ELR (cell line): ENCODE data around the gene GOPC.

Experiments used
- DNase-seq: peaks from one replicate; pipeline ENCODE4 v3.0.0-alpha.2; 2015; ENCODE audit warnings: low read depth

Gene GOPC

GRCh38 chr6:117595099-117595923 lies 7.0 kb downstream of the GOPC start:
- no peak for DNase-seq

GRCh38 chr6:117592983-117593759 lies 9.1 kb downstream of the GOPC start:
- DNase-seq = no peak

GRCh38 chr6:117591405-117591804 lies 10.9 kb downstream of the GOPC start:
- peak; percentile 65 for DNase-seq

- DNase-seq = no peak
Observed at GRCh38 chr6:117590447-117590846, 11.9 kb downstream of the GOPC start.

- DNase-seq = no peak
Observed at GRCh38 chr6:117585647-117586046, 16.7 kb downstream of the GOPC start.

- no peak for DNase-seq
Observed at GRCh38 chr6:117574198-117574597, 28.1 kb downstream of the GOPC start.

GRCh38 chr6:117573006-117573680 lies 29.2 kb downstream of the GOPC start:
- no peak for DNase-seq

- DNase-seq = no peak
Observed at GRCh38 chr6:117568831-117569410, 33.4 kb downstream of the GOPC start.

- DNase-seq = no peak
Observed at GRCh38 chr6:117568247-117568646, 34.1 kb downstream of the GOPC start.

GRCh38 chr6:117564681-117565080 lies 37.6 kb downstream of the GOPC start:
- DNase-seq = no peak

- no peak for DNase-seq
Observed at GRCh38 chr6:117561128-117561527, 41.2 kb downstream of the GOPC start.

- no peak for DNase-seq
Observed at GRCh38 chr6:117559299-117559698, 43.0 kb downstream of the GOPC start.

- DNase-seq = no peak
Observed at GRCh38 chr6:117558818-117559217, 43.5 kb downstream of the GOPC start.

GRCh38 chr6:117557951-117558350 lies 44.4 kb downstream of the GOPC start:
- no peak for DNase-seq

- DNase-seq = peak; percentile 56
Observed at GRCh38 chr6:117555882-117556498, 46.3 kb downstream of the GOPC start.

GRCh38 chr6:117555262-117555849 lies 47.0 kb downstream of the GOPC start:
- DNase-seq = peak; percentile 23

GRCh38 chr6:117553142-117553541 lies 49.2 kb downstream of the GOPC start:
- DNase-seq = no peak

- DNase-seq = peak; percentile 6
Observed at GRCh38 chr6:117552618-117553017, 49.7 kb downstream of the GOPC start.

GRCh38 chr6:117550618-117551242 lies 51.6 kb downstream of the GOPC start:
- DNase-seq = no peak

- no peak for DNase-seq
Observed at GRCh38 chr6:117550078-117550600, 52.2 kb downstream of the GOPC start.

GRCh38 chr6:117549611-117550010 lies 52.7 kb downstream of the GOPC start:
- DNase-seq = no peak
